GM12875 (cell line): ENCODE measurements around the gene QRICH1.

ENCODE experiments used
- H3K4me3 ChIP-seq: one replicate; pipeline ENCODE4 v1.5.1; 2011; ENCODE audit warnings: low read depth, low read length, control low read depth
- TF ChIP-seq, protein P1 (sequence below): IDR thresholded peaks from 2 replicates; pipeline ENCODE4 v1.5.1; 2011; ENCODE audit warnings: low read depth, mild to moderate bottlenecking, control low read depth, inconsistent platforms, low read length, moderate library complexity, borderline replicate concordance; ENCODE audit not compliant: insufficient read depth

QRICH1 gene

DNA sequence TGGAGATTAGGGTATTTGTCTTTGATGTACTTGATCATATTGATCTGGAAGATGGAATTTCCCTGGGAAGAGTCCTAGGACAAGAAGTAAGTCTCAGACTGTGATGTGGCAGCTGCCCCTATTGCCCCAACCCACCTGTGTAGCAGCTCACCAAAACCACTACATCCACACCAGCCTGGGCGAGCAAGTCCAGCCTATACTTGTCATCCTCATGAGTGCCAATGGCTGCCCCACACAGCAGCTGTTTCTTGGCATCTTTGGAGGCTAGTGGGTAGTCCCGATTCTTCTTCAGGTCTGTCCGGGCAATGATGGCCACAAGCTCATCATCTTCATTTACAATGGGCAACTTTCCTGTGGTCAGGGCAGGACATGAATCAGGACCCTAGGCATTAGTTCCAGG lies 67.3 kb downstream of the QRICH1 start:
- TF ChIP-seq, protein P1, sequence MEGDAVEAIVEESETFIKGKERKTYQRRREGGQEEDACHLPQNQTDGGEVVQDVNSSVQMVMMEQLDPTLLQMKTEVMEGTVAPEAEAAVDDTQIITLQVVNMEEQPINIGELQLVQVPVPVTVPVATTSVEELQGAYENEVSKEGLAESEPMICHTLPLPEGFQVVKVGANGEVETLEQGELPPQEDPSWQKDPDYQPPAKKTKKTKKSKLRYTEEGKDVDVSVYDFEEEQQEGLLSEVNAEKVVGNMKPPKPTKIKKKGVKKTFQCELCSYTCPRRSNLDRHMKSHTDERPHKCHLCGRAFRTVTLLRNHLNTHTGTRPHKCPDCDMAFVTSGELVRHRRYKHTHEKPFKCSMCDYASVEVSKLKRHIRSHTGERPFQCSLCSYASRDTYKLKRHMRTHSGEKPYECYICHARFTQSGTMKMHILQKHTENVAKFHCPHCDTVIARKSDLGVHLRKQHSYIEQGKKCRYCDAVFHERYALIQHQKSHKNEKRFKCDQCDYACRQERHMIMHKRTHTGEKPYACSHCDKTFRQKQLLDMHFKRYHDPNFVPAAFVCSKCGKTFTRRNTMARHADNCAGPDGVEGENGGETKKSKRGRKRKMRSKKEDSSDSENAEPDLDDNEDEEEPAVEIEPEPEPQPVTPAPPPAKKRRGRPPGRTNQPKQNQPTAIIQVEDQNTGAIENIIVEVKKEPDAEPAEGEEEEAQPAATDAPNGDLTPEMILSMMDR: no peak
- H3K4me3 ChIP-seq: no peak overlapping the region

DNA sequence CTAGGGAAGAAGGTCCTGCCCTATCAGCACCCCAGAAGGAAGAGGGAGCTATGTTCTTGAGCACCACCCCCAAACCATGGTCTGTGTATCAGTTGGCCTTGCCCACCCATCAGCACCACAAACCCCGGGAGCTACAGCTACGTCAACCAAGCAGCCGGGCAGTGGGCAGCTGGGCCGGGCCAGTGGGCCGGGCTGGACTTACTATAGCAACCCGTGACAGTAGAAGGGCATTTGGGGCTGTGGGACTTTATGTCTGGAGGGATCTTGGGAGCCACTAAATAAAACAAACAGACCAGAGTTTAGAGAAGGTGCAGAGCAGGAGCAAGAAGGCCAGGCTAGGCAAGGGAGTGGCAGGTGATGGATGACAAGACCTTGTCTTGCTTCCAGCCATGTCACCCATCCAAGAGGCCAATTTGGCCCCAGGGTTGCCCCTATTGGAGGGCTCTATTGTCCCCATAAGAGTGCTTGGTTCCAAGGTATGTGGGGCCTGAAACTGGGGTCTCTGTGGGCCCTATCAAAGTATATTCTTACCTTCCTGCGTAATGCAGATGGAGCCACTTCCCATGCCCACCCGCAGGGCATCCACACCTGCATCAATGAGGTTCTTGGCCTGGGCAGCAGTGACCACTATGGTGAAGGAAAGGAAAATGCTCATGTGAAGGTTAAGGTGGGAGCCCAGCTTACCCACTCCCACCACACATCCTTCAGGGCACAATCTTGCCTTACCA lies 67.9 kb downstream of the QRICH1 start:
- H3K4me3 ChIP-seq: no peak overlapping the region
- TF ChIP-seq, protein P1: no peak

DNA sequence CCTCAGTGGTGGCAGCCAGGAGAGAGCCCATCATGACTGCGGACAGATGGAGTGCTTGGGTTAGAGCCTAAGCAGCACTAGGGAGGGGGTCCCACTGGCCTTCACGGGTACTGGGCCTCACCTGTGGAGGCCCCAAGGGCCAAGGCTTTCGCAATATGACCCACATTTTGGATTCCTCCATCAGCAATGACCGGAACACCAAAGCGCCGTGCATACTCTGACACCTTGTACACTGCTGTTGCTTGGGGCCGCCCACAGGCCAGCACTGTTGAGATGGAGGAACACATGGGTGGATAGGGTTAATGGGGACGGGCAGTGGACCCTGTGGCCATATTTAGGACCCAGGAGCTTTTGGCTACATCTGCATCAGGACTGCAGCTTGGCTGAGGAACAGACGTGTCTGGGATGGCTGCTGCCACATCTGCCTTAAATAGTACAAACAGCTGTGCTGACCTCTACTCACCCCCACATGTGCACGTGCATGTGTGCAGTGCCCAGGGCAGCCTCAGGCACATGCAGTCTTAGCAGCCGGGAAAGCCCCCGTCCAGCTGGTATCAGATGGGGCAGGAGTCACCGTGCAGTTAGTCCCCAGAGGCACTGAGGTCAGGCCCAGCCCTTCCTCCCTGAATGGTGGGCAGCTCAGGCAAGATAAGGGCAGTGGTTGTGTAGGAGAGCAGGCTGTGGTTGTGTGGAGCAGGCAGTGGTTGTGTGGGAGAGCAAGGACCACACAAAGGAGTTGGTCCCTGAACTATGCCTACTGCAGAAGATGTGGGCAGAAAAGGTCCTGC lies 68.7 kb downstream of the QRICH1 start:
- H3K4me3 ChIP-seq: no peak overlapping the region
- TF ChIP-seq, protein P1: no peak

DNA sequence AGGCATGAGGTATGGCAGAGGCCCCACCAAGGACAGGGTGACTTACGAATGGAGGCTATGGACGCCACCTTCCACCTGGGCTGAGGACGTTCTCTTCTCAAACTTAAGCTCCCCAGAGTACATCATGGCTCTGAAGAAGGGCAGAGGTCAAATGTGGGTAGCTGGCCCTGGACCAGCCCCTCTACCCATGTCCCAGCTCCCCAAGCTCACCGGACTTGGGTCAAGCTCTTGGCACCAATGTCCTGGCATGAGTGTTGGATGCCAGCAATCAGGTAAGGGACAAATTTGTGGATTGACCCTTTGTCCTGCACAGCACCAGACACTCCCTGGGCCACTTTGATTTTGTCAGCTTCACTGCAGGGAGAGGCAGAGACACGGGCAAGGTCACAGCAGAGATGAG lies 69.4 kb downstream of the QRICH1 start:
- TF ChIP-seq, protein P1: no peak
- no peak overlapping the region for H3K4me3 ChIP-seq

DNA sequence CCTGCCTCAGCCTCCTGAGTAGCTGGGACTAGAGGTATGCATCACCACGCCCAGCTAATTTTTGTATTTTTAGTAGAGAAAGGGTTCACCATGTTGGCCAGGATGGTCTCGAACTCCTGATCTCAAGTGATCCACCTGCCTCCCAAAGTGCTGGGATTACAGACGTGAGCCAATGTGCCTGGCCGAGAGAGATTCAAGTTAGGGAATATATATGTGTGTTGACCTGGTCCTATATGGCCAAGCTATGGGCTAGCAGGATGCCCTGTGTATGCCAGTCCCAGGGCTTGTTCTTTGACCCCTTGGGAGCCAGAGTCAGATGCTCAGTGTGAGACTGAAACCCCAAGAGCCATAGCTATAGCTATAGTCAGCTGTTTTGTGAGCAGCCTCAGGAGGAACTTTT lies 70.1 kb downstream of the QRICH1 start:
- TF ChIP-seq, protein P1: no peak
- no peak overlapping the region for H3K4me3 ChIP-seq

DNA sequence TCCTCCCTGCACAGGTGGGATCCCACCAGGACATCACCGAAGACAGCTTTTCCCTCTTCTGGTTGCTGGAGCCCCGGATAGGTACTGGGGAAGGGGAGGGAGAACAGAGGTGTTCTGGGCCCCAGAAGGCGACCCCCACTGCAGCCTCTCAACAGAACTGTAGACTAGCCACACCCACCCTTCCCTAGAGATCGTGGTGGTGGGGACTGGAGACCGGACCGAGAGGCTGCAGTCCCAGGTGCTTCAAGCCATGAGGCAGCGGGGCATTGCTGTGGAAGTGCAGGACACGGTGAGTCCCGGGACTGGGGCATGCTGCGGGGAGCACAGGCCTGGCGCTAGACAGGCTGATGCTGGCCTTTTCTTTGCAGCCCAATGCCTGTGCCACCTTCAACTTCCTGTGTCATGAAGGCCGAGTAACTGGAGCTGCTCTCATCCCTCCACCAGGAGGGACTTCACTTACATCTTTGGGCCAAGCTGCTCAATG lies 71.1 kb downstream of the QRICH1 start:
- TF ChIP-seq, protein P1: no peak
- H3K4me3 ChIP-seq: peak overlapping the region; percentile 97
